22Rv1 (cell line): ENCODE results near the gene CA10.

Experiments
- CTCF ChIP-seq: fragments of 450-650 bp; IDR thresholded peaks from 2 replicates; pipeline ENCODE4 v1.5.1; 2017; ENCODE audit warnings: mild to moderate bottlenecking
- ZFX ChIP-seq: fragments of 450-650 bp; IDR thresholded peaks from 2 replicates; pipeline ENCODE4 v1.6.1; 2017; ENCODE audit warnings: antibody characterized with exemption, borderline replicate concordance

GRCh38 chr17:51650202-51650601 is 508.3 kb downstream of the CA10 start:
- TF ChIP-seq CTCF: no peak
- TF ChIP-seq ZFX: no peak
